ENCODE measurements around the gene MBD6. TPM values are rescaled to one million over a fixed set of nuclear protein-coding genes. Genes with fewer than 3 reads are reported as not detected.

Gene MBD6
- total and polyA plus RNA-seq, 2 of the 13 experiments (the other 11 are each of a cell fraction or from before 2014, with no cell fraction given), result 4.1 to 5.9 TPM

- TF ChIP-seq AKAP8 (CRISPR knock-in tag; IDR thresholded peaks at IDR 0.05), result no peak; the same call in 1 of the 2 replicates
- TF ChIP-seq RFXANK (CRISPR knock-in tag; IDR thresholded peaks at IDR 0.05), result no peak
- no peak for TF ChIP-seq ZNF644 (CRISPR knock-in tag; IDR thresholded peaks at IDR 0.05; ENCODE audit: low read depth)
- peak; percentile 41; the same call in 1 of the 2 replicates for TF ChIP-seq ZNF747 (CRISPR knock-in tag; IDR thresholded peaks at IDR 0.05; ENCODE audit: borderline replicate concordance)
- peak; percentile 68; the same call in 1 of the 2 replicates for TF ChIP-seq ARNTL (CRISPR knock-in tag; IDR thresholded peaks at IDR 0.05)
- TF ChIP-seq ZNF350 (CRISPR knock-in tag; IDR thresholded peaks at IDR 0.05; ENCODE audit: borderline replicate concordance, low read depth), result peak; percentile 56; the same call in 1 of the 2 replicates
- TF ChIP-seq ZBTB40 (IDR thresholded peaks at IDR 0.05), result no peak
- TF ChIP-seq ZBTB40 (CRISPR knock-in tag; IDR thresholded peaks at IDR 0.05), result no peak; the same call in 1 of the 2 replicates
- 0 out of 2 replicates have a peak, but pooled peaks have one; percentile 49 for TF ChIP-seq KDM6A (CRISPR knock-in tag; IDR thresholded peaks at IDR 0.05; ENCODE audit: low read depth)
- TF ChIP-seq BCL6 (CRISPR knock-in tag; IDR thresholded peaks at IDR 0.05), result peak; percentile 62
- no peak for TF ChIP-seq KLF15 (CRISPR knock-in tag; IDR thresholded peaks at IDR 0.05; ENCODE audit: borderline replicate concordance)
- no peak for TF ChIP-seq AKNA (CRISPR knock-in tag; IDR thresholded peaks at IDR 0.05; ENCODE audit: borderline replicate concordance)
- peak; percentile 67 for TF ChIP-seq HNRNPLL (IDR thresholded peaks at IDR 0.05; ENCODE audit: low read depth, low read length, poor library complexity, severe bottlenecking)
Measured at GRCh38 chr12:57522011-57522886, at the start of gene MBD6 (continued).

All from HepG2 (cell line).